ENCODE measurements around the gene CACNB4. TPM values are rescaled to one million over a fixed set of nuclear protein-coding genes. Genes with fewer than 3 reads are reported as not detected.
A peak's percentile ranks its signal among the peaks of the same experiment; 100 is the strongest.

CACNB4 gene
- total RNA-seq, 1 experiment from 2014 or later: 0.29 TPM

DNA sequence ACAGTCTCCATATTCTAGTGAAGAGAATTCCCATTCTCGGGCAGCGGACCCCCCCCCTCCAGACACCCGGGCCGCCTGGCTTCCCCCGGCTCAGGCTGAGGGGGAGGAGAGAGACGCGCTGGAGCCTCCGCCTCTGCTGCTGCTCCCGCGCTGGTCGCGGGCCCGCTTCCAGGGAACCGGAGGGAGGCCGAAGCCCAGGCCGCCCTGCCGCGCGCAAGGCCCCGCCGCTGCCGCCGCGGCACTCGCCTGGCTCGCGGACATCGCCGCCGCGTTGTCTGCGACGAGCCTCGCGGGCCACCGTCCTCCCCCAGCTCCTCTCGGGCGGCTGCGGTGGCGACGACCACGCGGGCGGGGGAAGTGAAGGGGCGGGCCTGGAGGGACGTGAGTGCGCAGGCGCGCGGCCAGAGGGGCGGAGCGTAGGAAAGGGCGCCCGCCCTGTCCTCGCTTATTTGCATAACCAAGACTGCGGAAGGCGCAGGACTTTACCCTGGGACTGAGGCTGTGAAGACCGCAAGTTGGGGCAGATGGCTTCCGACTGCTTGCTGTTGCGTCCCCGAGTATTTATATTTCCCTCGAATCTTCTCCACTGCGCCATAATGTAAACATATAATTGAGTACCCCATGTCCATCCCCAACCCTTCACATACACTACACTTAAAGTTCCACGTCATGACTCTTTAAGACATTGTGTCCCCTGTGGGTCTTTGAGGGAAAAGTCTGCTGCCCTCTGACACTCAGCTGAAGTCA is 270.5 kb downstream of the CACNB4 start, which contains the start of gene ARL5A:
Gene ARL5A (minus strand): TSS at position 279 of the 747 bp plus-strand sequence. CDS start 245 bp downstream, at position 34.
- DNase-seq (ENCODE audit: low read depth): peak; percentile 94

DNA sequence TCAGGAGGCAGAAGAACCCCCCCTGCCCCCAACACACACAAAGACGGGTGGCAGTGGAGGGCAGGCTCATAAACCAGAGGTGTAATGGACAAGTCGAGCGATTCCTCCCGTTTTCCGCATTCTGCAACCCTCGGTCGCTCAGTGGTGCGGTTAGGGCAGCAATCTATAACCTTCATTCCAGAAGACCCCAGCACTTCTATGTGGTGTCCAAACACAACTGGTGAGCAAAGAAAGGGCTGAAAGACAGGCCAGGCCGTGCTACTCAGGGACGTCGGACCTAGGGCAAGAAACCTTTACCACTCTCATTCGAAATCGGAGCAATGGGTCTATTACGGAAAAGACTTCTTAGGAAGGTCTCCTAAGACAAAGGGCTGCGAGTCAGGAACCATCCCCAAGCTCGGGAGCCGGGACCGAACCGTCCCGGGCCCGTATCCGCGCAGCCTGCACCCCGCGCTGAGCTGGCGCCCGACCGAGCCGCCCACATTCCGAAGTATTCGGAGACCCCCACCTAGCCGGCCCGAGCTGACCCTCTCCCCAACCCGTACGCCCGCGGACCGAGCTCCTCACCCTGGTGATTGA is 271.2 kb downstream of the CACNB4 start:
- DNase-seq (ENCODE audit: low read depth): peak; percentile 18

DNA sequence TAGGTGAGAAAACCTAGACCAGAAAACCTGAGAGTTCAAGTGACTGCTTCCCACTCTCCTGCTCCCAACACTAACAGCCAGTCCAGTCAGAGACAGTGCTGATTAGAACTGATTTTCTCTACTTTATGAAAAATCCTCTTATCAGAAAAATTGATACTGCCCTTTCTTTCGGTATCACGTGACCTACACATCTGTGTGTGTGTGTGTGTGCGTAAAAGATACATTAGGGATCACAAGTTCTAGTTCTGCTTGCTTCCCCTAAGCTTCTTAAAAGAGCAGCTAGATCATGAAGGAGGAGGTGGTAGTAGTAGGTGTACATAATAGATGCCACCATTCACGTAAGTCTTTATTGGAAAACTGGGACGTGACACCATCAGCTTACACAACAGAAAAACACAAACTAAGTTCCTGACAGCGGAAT is 272.1 kb downstream of the CACNB4 start:
- no peak for DNase-seq (ENCODE audit: low read depth)

DNA sequence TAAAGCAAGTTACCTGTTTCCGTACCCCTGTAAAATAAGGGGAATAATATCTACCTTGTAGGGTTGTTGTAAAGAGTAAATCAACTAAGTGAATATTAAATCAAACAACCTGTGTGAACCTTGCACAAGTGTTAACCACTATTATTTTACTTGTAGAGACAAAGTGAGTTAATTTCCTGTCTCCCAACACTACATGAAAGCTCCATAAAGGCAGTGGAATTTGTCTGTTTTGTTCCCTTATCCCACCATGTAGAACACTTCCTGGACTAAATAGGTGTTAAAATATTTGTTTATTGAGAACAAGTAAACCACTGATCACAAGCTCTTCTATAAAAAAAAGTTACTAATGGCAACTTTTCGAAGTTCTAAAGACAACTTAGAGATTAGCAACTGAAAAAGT is 274.0 kb downstream of the CACNB4 start:
- DNase-seq (ENCODE audit: low read depth): no peak

DNA sequence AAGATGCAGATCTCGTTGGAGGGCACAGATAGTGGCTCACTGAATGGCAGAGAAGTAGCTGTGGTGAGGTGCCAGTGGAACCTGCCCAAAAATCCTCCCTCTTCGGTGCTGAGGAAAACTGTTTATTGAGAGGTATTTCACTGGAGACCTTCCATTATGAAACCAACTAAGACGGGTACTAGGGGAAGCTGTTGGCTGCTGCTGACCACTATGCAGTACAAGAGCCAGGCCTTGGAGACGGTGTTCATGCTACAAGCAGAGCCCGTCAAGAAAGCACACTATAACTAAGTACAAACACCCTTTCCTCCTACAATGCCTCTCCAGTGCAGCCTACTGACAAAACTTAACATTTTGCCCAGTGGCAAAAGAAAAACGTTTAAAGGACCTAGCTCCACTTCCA is 275.2 kb downstream of the CACNB4 start:
- no peak for DNase-seq (ENCODE audit: low read depth)

DNA sequence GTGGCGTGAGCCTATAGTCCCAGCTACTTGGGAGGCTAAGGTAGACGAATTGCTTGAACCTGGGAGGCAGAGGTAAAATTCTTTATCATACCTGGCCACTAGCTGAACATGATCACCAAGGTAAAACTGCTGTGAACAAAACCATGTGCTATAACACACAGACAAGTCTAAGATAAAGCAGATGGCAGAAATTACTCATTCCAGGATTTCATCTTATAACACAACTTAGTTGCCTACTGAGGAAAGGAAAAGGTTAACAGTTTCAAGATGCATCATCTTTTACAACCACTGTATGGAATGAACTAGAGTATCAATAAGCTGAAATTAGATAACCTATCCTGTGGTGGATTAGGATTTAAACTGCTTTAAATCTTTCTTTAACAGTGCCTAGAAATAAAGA is 278.9 kb downstream of the CACNB4 start:
- no peak for DNase-seq (ENCODE audit: low read depth)

DNA sequence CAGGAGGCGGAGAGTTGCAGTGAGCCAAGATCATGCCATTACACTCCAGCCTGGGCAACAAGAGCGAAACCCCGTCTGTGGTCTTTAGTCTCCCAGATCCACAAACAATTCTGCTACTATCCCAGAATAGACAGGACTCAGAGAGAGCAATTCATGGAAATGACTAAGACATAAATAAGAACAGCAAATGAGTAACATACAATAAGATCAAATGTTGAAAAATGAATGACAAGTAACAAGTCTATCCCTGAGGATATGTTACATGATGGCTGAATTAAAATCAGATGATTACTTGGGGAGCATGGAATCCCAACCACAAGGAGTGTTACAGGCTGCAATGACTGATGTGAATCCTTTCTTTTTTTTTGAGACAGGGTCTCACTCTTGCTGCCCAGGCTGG is 280.9 kb downstream of the CACNB4 start:
- DNase-seq (ENCODE audit: low read depth): no peak

DNA sequence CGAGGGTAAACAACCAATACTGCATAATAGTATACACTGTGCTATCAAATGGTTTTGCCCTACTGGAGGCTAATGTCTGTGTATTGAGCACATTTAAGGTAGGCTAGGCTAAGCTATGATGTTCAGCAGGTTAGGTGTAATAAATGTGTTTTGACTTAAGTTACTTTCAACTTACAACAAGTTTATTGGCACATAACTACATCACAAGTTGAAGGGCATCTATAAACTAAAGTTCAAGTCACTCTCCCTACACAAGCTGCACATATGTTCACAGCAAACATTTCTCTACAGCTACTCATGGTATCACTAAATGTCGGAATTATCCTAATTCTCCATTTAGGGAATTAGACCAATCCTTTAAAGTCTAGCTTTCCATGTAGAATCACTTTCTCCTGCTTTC is 282.0 kb downstream of the CACNB4 start:
- no peak for DNase-seq (ENCODE audit: low read depth)

DNA sequence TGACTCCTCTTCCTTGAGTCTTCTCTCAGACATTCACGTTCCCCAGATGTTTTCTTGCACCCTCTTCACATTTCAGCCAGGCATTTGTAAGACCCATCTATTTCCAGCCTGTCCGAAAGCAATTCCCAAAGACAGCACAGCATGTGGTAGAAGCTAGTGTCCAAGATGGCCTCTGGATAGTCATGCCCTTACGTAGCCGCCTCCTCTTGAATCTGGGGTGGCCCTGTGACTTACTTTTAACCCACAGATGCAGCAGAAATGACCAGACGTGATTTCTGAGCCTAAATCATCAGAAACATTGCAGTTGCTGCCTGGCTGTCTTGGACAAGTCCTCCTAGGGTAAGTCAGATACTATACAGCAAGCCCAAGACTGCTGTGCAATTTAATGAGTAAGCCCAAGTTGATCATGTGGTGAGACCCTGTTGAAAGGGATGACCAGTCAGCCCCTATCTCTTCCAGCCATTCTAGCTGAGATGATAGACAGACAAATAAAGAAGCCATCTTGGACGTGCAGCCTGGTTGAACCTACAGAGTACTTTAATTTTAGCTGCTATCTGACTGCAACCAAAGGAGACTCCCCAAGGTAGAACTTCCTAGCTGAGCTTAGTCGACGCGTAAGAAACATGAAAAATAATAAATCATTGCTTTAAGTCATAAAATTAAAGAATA is 282.9 kb downstream of the CACNB4 start:
- DNase-seq (ENCODE audit: low read depth): no peak

DNA sequence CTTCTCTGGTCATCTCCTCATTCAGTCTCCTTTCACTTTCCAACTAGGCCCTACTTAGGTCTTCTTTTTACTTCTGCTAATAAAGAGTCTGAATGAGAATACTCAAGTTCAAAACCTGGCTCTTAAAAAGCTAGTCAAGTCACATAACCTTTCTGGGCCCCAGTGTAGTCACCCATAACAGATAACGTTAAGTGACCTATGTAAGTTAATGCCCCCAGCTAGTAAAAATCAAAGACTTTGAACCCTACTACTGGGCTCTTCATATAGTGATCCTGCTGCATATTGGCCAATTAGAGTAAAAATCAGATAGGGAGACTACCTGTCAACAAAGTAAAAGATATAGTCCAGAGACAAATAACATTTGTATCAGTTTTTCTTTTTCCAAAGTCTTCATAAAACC is 288.4 kb downstream of the CACNB4 start:
- DNase-seq (ENCODE audit: low read depth): no peak

DNA sequence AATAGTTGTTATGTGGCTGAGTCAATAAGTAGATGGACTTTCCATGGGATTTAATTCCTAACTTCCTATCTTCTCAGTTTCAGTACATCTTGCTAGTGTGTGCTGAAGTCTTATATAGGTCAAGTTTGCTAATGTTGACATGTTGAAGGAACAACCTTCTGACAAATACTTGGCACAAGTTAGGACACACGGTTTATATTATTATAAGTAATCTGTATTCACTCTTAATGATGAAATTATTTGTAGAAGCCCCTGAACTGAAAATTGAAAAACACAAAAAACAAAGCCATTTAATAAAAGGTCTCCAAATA is 289.8 kb downstream of the CACNB4 start:
- DNase-seq (ENCODE audit: low read depth): no peak

DNA sequence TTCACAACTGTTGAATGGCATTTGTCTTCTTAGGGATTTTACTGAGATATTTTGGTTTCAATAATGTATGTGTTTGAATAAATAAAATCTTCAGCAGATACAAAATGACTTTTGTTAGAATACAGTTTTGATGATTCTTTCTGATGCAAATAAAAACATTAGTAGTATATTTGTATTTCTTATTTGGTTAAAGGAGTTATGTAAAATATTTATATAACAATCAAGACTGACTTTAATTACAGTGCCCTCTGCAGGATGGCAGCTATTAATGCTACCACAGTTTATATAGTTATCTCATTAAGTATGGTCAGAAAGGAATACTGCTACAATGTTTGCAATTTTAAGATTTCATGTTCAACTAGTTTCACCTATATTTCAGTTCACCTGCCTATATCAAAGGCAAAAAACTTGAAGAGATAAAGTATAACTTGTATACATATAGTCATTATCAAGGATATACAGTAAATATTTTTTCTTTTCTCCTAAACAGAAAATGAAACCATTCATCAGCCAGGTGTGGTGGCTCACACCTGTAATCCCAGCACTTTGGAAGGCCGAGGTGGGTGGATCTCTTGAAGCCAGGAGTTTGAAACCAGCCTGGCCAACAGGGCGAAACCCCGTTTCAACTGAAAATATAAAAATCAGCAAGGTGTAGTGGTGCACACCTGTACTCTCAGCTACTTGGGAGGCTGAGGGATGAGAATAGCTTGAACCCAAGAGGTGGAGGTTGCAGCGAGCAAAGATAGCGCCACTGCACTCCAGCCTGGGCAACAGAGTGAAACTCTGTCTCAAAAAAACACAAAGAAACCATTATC is 290.4 kb downstream of the CACNB4 start:
- DNase-seq (ENCODE audit: low read depth): no peak

DNA sequence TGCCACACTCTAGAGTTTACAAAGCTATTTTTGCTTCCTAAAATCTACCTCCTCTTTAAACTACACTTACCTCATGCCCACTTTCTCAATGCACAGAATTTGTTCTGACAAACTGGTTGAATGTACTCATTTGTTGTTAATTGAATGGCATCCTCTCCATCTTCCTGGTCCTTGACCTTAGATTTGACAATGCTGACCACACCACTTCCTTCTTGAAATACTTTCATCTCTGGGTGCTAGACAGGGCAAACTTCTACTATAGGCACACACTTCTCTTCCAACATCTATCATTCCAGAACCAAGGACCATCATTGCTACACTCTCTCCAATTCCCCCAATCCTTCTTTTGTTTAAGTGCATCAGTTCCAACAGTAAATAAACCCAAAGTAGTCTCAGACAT is 292.9 kb downstream of the CACNB4 start:
- no peak for DNase-seq (ENCODE audit: low read depth)

DNA sequence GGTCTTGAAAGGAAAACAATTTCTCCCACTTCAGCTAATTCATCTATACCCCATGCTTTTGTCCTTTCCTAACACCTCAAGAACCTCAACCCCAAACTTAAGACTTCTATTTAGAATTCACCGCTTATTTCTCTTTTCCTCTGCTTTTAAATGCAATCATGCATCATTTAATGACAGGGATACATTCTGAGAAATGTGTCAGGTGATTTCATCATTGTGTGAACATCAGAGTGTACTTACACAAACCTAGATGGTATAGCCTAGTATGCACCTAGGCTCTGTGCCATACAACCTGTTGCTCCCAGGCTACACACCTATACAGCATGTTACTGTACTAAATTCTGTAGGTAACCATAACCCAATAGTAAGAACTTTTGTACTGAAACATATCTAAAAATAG is 293.5 kb downstream of the CACNB4 start:
- DNase-seq (ENCODE audit: low read depth): no peak

DNA sequence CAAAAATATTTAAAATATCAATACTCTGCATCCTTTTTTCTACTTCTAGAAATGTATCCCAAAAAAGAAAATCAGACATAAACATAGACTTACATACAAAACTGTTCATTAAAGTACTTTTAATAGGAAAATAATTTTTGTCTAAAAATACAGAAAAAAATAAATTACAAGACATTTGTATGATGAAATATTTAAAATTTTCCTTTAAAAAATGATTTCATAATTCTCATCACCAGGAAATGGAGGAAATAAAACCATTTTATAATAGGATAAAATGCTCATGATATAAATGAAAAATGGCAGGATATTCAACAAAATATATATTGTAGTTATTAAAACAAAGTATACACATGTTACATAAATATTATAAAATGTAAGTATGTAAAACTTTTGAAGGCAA is 295.0 kb downstream of the CACNB4 start:
- DNase-seq (ENCODE audit: low read depth): no peak

DNA sequence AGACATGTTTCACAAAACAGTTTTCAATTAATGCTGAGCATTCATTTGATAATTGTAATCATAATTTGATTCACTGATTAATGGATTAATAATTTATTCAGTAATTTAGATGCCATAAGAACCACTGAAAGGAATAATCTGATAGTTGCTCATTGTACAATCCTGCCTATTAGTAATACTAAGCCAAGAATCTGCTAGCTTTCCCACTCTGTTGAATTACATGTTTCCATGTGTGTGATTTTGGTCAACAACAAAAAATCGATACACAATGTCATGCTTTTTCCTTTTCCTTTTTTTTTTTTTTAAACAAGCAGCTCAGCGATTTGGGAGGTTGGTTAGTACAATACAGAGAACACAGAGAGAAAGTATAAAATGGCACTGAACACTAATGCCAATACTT is 296.5 kb downstream of the CACNB4 start:
- DNase-seq (ENCODE audit: low read depth): no peak

DNA sequence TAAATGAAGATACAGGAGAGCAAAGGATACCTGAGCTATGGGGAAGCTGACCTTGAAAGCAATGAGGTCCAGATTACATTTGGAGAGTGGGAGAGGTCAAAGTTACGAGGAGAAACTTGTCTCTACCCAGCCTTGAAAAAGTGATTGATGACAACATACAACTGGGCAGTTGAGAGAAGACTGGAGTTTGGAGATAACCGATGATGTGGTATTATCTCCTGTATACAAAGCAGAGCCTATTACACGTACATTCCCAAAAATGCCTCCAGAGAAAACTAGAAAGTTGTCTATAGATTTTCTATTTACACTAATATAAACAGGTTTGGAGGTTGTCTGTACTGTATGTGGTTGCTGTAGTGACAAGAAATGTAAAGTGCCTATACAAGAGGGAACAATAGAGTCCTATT is 299.0 kb downstream of the CACNB4 start:
- no peak for DNase-seq (ENCODE audit: low read depth)

DNA sequence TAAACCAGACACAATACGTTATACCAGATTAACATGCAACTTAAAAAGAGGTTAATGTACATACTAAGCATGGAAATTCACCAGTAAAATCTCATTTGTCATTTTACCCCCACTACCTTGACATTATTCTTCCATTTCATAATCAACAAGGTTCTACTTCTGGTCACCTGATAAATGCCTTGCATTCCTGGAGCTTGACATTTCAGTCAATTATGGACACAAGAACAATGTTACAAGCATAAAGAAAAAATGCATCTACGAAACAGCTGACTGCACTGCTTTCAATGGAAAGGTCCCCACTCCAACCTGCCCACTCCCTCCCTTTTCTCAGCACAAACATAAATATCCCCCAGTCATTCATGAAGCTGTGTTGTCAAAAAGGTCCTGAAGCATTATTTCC is 302.1 kb downstream of the CACNB4 start:
- no peak for DNase-seq (ENCODE audit: low read depth)

DNA sequence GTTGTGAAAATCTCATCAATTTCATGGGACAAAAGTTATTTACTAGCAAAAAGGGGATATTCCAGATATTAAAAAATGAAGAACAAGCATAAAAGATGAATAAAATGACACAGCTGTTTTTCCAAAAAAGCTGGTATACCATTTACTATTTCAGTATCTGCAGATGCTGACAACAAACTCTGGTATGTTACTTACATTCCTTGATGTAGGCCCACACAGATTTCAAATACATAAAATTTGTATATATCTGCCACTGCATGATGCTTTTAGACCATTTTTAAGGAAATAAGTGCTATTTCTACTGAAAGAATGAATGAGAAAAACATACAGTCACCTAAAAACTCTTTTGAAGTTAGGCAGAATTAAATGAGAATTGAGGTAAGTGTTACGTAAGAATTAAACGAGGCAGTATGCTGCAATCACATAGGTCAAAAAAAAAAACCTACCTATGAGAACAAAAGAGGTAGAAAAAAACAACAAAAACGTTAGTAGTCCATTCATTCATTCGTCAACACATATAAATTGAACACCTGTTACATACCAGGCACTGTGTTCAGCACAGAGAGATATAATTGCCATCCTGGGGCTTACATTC is 303.1 kb downstream of the CACNB4 start:
- no peak for DNase-seq (ENCODE audit: low read depth)

DNA sequence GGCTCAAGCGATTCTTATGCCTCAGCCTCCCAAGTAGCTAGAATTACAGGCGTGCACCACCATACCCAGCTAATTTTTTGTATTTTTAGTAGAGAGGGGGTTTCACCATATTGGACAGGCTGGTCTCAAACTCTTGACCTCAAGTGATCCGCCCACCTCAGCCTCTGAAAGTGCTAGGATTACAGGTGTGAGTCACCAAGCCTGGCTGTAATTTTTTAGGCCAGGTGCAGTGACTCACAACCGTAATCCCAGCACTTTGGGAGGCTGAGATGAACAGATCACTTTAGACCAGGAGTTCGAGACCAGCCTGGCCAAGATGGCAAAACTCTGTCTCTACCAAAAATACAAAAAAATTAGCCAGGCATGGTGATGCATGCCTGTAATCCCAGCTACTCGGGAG is 304.4 kb downstream of the CACNB4 start:
- peak; percentile 37 for DNase-seq (ENCODE audit: low read depth)

DNA sequence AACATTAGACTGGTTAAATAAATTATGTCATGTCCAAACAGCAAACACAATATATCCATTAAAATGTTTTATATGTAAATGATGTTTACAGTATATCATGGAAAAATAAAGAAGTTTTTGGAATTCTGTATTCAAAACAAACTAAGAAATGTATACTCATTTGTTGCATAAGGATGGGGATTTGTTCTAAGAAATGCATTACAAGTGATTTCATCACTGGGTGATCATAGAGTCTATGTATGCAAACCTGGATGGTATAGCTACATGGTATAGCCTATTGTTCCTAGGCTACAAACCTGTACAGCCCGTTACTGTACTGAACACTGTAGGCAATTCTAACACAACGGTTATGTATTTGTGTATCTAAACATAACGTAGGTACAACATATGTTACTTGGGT is 305.7 kb downstream of the CACNB4 start:
- DNase-seq (ENCODE audit: low read depth): no peak

DNA sequence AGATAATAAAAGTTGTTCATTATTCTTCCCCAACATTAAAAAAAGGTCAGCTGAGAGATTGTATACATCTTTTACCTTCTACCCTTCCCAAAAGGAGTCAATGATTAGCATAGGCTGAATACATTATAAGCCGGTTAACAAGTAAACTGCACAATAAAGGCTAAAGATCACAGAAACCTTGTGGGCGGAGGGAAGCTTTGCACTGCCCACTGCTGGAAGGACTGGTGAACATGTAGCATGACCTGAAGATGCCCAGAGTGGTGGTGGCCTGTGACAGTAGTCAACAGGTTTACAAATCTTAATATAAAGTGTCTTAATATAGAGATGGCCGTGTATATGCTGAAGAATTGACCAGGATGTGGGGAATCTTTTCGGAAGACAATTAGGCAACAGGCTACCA is 306.3 kb downstream of the CACNB4 start:
- no peak for DNase-seq (ENCODE audit: low read depth)
